ENCODE data around the gene PPP1R18.

DNA sequence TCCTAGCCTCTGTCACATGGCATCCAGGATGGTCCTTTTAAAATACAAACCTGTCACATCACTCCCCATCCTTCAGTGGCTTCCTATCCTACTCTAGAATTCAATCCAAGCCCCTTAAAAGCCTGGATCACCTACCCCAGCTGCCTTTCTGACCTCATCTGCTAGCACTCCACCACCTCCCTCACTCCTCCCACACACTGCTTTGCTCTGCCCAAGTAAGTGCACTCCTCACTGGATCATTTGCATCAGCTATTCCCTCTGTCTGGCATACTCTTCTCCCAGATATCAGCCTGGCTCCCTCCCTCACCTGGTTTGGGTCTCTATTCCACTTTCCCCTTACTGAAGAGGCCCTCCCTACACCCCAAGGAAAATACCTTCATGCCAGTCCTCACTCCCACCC lies 29.0 kb downstream of the PPP1R18 start:
- TF ChIP-seq CTCF (IDR thresholded peaks at IDR 0.05) (no peak), POLR2AphosphoS5 (IDR thresholded peaks at IDR 0.05; ENCODE audit: insufficient read depth in 1 of 2, low read depth in 1 of 2) (no peak), POLR2A (IDR thresholded peaks at IDR 0.05) (no peak)

Data from vagina (tissue), 2 donors.